OCI-LY7 (cell line): Measurements from ENCODE around the gene RBBP8NL.

Experiments
- CTCF ChIP-seq: fragments of 200-600 bp; sonication (generic); conservative IDR thresholded peaks from 2 replicates; pipeline ENCODE4 v1.5.1; 2014; ENCODE audit warnings: mild to moderate bottlenecking, antibody characterized with exemption, low read length, moderate library complexity, mixed read lengths
- EZH2phosphoT487 ChIP-seq: fragments of 200-600 bp; sonication (generic); IDR thresholded peaks from 2 replicates; pipeline ENCODE4 v1.6.1; 2018; ENCODE audit warnings: low read depth, borderline replicate concordance, mild to moderate bottlenecking, mixed run types, antibody characterized with exemption, low read length, moderate library complexity, mixed read lengths

GRCh38 chr20:62426699-62427131 is 624 bp downstream of the RBBP8NL start:
- TF ChIP-seq CTCF (no peak), EZH2phosphoT487 (no peak)
